Right kidney (tissue), 1 donor: ENCODE measurements around the gene DOCK4.

Experiments
- DNase-seq: peaks from one replicate; pipeline ENCODE4 v3.0.0-alpha.2; 2016

Gene DOCK4

GRCh38 chr7:112052993-112053736, 153.0 kb downstream of the DOCK4 start:
- DNase-seq = no peak

GRCh38 chr7:112052498-112052897, 153.7 kb downstream of the DOCK4 start:
- DNase-seq = no peak

- DNase-seq = no peak
Measured at GRCh38 chr7:112050250-112050881, 155.8 kb downstream of the DOCK4 start.

GRCh38 chr7:112049555-112050249, 156.5 kb downstream of the DOCK4 start:
- DNase-seq = no peak

- no peak for DNase-seq
Measured at GRCh38 chr7:112047421-112047820, 158.8 kb downstream of the DOCK4 start.

GRCh38 chr7:112045222-112045621, 161.0 kb downstream of the DOCK4 start:
- DNase-seq = no peak

GRCh38 chr7:112042631-112043030, 163.6 kb downstream of the DOCK4 start:
- DNase-seq = no peak

GRCh38 chr7:112038353-112038752, 167.8 kb downstream of the DOCK4 start:
- no peak for DNase-seq

- no peak for DNase-seq
Measured at GRCh38 chr7:112036071-112036470, 170.1 kb downstream of the DOCK4 start.

GRCh38 chr7:112031689-112032088, 174.5 kb downstream of the DOCK4 start:
- DNase-seq = no peak

GRCh38 chr7:112025556-112025955, 180.6 kb downstream of the DOCK4 start:
- DNase-seq = no peak

GRCh38 chr7:112023786-112024185, 182.4 kb downstream of the DOCK4 start:
- no peak for DNase-seq

- no peak for DNase-seq
Measured at GRCh38 chr7:112023282-112023681, 182.9 kb downstream of the DOCK4 start.

GRCh38 chr7:112022128-112022527, 184.1 kb downstream of the DOCK4 start:
- no peak for DNase-seq

GRCh38 chr7:112021379-112022044, 184.7 kb downstream of the DOCK4 start:
- DNase-seq = no peak

- no peak for DNase-seq
Measured at GRCh38 chr7:112020800-112021199, 185.4 kb downstream of the DOCK4 start.

- no peak for DNase-seq
Measured at GRCh38 chr7:112019932-112020331, 186.3 kb downstream of the DOCK4 start.

- no peak for DNase-seq
Measured at GRCh38 chr7:112018305-112019030, 187.7 kb downstream of the DOCK4 start.

GRCh38 chr7:112015146-112015545, 191.1 kb downstream of the DOCK4 start:
- no peak for DNase-seq

- no peak for DNase-seq
Measured at GRCh38 chr7:112014347-112014746, 191.9 kb downstream of the DOCK4 start.

GRCh38 chr7:112013274-112013673, 192.9 kb downstream of the DOCK4 start:
- no peak for DNase-seq

GRCh38 chr7:112012242-112012641, 194.0 kb downstream of the DOCK4 start:
- DNase-seq = no peak
